WI38 (cell line): ENCODE data around the gene CRBN.
A peak's percentile ranks its signal among the peaks of the same experiment; 100 is the strongest.

Experiments used
- H3K4me3 ChIP-seq: 2 replicates; pipeline ENCODE4 v1.5.1; 2011; ENCODE audit warnings: low read depth, mild to moderate bottlenecking, control low read depth, low read length
- TF ChIP-seq, protein P1 (sequence below): IDR thresholded peaks from 2 replicates; pipeline ENCODE4 v1.5.1; 2012; ENCODE audit warnings: low read depth, mild to moderate bottlenecking, control low read depth, low read length

Gene CRBN

DNA sequence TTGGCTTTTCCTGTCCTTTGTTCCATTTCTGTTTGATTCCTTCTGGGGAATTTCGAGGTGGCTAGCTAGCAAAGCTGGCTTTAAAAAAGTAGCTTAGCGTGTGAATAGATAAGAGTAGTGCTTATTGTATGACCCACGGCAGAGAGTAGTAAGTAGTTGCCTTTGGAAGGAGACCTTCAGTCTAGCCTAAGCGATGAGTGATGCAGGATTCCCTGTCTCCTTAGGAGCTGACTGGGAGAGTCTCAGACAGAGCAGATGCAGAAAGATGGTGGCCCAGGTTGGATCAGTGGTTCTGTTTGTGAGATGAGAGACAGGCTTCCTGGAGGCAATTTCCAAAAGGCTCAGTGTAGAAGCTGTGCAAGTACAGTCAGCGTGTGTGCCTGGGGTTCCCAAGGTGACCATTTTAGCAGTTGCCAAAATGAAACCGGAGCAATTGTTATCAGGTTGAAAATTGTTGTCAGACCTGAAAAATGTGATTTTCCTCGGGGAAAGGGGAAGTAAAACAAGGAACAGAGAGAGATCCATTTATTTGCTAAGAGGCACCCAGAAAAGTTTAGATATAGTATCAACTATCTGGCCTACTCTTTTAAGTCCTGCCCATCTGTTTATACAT lies 68.6 kb downstream of the CRBN start:
- TF ChIP-seq, protein P1, sequence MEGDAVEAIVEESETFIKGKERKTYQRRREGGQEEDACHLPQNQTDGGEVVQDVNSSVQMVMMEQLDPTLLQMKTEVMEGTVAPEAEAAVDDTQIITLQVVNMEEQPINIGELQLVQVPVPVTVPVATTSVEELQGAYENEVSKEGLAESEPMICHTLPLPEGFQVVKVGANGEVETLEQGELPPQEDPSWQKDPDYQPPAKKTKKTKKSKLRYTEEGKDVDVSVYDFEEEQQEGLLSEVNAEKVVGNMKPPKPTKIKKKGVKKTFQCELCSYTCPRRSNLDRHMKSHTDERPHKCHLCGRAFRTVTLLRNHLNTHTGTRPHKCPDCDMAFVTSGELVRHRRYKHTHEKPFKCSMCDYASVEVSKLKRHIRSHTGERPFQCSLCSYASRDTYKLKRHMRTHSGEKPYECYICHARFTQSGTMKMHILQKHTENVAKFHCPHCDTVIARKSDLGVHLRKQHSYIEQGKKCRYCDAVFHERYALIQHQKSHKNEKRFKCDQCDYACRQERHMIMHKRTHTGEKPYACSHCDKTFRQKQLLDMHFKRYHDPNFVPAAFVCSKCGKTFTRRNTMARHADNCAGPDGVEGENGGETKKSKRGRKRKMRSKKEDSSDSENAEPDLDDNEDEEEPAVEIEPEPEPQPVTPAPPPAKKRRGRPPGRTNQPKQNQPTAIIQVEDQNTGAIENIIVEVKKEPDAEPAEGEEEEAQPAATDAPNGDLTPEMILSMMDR: no peak

DNA sequence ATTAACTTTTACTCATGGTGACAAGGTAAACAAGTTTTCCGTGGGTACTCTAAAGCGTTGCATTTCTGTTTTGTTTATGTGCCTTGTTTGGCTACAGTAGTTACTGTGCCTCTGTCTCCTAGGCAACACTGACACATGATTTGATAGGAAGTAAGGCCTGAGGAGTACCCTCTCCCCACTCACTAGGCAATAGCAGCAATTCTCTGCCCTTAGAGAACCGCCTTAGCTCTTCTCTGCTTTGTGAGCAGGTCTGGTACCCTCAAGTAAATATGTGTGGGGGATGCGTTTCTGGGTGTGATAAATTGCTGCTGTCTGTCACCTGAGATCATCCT lies 69.2 kb downstream of the CRBN start, which contains the start of gene IL5RA:
Gene IL5RA (minus strand): TSS at position 76 of the 332 bp plus-strand sequence. CDS start 5,390 bp downstream, outside the sequence.
- H3K4me3 ChIP-seq: 0 out of 2 replicates have a peak within 1 kb of the TSS, but pooled peaks have one; percentile 14

More for the DNA sequence above, 68.6 kb downstream of the CRBN start:
- H3K4me3 ChIP-seq: no peak overlapping the region

DNA sequence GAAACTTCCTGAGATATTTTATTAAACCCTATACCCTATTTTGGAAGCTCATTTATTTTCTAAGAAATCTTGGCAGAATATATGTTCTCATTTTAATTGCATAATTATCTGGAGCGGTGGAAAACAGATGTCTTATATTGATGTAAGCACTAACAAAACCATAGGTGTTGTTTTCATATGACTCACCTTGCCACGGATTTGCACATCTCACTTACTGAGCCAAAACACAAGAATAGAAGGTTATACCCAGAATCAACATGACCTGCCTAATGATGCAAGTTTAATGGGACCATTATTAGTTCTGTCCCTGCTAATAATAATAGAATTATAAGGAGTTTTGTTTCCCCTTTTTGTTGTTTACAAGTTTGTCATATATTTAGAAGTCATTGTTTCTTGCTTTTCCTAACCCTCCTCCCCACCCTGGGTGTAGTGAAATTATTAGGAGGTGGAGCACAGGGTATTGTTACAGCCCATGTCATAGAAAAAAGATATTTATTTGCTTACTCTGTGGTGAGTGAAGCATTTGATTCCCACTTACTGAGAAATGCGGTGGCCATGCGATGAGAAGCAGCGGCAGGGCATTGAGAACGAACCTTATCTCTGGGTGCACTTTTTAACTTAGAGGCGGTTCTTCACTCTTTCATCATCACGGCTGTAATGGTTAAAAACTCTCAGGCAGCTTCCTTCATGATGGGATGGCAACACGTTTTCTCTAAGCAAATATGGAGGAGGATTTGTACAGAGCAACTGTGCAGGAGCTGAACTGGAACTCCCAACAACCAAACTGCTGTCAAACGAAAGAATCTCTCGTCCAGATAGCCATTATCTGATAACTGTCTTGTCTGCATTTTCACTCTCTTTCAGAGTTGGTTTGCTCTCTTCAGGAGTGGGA lies 69.8 kb downstream of the CRBN start:
- 0 out of 2 replicates have a peak overlapping the region, but pooled peaks have one; percentile 14 for H3K4me3 ChIP-seq
- TF ChIP-seq, protein P1: no peak

More for the DNA sequence above, 69.2 kb downstream of the CRBN start, which contains the start of gene IL5RA:
- TF ChIP-seq, protein P1: no peak

DNA sequence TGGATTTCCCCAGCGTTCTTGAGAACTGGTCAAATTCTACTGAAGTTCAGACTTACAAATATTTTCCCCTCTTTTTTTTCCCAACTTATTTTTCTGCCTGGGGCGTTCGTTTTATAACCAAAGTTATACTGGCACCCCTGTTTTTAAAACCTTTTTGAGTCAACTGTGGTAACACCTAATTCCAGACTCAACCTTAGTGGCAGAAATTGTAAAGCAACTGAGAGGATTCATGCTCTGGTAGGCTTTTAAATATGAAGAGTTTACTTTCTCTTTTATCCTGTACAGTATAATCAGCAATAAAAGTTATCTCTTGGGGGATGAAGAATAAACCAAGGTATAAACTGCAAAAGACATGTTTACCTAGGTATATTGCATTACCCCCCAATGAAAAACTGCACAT lies 71.6 kb downstream of the CRBN start:
- TF ChIP-seq, protein P1: no peak

DNA sequence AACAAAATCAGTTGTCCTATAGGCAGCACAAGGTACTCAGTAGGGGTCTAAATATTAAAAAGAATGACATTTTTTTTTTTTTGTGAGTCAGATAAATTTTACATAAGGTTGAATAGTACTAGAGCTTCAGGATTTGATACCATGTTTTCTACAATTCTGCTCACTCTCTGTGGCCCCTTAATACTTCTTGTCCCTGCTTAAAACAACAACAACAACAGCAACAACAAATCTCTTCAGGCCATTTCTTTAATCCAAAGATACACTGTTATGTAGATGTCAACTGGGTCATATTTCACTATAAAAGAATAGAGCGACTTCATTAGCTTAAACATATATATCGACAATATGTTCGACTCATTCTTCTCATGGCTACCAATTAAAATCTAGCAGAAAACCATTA lies 72.3 kb downstream of the CRBN start:
- TF ChIP-seq, protein P1: no peak
- H3K4me3 ChIP-seq: no peak overlapping the region

More for the DNA sequence above, 71.6 kb downstream of the CRBN start:
- H3K4me3 ChIP-seq: no peak overlapping the region

DNA sequence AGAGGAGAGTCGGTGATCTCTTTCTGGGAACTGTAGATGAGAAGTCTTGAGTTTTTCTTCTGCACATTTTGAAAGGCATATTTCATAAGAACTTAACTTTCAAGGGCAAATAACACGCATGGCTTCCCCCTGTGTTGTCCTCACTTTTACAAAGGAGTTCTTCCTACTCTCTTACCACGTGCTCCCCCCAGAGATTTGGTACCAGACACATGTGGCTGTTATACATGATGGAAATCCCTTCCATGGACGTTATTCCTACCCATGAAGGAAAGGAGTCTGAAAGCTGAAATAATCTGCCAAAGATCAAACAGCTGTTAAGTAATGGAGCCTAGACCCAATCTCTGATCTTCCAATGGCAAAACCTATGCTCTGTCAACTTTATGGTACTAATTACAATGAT lies 73.7 kb downstream of the CRBN start:
- TF ChIP-seq, protein P1: no peak
- no peak overlapping the region for H3K4me3 ChIP-seq

DNA sequence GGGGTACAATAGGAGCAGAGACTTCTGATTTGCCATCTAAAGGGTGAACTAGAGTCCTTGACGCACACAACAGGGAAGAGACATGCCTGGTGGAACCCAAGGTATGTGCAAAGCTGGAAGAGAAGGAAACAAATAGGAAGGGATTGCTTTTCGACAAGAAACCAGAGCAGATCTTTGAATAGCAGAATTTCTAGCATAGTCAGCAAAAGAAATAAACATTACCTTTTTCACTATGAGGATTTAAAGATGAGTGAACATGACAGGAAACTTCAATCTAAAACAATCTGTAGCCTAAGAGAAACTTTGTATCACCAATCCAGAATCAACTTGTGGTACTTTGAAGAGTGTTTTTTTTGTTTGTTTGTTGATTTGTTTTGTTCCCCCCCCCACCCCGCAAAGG lies 74.2 kb downstream of the CRBN start:
- TF ChIP-seq, protein P1: no peak
- H3K4me3 ChIP-seq: no peak overlapping the region
